GOT3 (cell line): ENCODE results near the gene KLF15.

Experiments used
- DNase-seq: peaks from one replicate; lab custom pipeline; 2025; ENCODE audit warnings: mixed read lengths; lab: John Stamatoyannopoulos, UW

KLF15 gene

DNA sequence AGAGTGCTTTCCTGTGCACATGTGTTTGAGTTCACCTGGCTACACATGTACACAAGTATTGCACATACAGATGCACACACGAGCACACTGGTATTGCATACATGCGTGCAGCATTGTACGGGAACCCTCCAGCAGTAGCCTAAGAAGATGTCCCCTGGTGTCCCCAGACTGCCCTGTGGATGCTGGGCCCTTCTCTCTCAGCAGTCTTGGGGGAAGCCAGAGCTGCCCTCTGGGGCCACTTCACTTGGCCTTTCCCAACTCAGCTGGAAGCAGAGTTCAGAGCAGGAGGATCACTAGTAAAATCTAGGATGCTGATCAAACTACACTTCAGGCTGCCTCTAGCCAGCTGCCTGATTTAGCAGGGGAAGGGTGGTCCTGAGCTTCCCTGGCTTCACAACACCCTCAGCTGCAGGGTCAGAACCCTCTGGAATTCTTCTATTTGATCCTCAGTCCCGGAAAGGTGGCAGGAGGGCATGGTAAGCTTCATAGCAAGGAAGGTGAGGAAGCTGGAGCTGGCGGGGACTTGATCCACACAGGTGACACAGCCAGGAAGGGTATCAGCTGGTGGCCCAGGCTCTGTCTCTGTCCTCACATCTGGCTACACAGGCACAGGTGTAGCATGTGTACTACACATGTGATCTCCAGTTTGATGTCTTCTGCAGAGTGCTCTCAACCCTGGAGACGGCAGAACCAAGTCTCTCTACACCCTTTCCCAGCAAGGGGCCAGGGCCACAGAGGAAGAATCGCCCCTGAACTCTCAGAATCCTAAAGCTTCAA is 36.5 kb downstream of the KLF15 start:
- no peak for DNase-seq

DNA sequence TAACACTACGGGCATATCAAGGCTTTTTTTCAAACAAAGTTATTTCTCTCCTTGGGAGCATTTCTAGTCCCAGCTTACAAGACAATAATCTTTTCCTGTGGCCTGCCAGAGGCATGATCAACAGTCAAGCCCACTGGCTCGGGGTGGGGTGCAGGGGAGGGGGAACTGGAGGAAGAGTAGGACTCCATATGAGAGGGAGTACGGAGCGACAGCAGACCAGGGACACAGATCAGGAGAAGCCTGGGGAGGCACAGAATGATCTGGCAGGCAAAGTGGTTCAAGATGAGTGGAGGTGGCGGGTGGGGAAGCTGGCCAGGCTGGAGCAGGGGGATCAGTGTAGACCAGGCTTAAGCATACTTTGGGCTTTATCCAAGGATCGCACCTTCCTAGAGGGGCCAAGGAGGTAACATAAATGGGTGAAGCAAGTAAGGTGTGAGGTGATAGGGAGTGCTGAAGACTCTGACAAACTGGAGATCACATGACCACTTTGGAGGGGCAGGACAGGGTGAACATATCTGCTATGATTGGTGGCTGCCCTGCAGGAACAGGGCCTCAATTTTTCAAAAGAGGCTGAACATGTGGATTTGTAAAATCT is 37.4 kb downstream of the KLF15 start:
- DNase-seq: no peak

DNA sequence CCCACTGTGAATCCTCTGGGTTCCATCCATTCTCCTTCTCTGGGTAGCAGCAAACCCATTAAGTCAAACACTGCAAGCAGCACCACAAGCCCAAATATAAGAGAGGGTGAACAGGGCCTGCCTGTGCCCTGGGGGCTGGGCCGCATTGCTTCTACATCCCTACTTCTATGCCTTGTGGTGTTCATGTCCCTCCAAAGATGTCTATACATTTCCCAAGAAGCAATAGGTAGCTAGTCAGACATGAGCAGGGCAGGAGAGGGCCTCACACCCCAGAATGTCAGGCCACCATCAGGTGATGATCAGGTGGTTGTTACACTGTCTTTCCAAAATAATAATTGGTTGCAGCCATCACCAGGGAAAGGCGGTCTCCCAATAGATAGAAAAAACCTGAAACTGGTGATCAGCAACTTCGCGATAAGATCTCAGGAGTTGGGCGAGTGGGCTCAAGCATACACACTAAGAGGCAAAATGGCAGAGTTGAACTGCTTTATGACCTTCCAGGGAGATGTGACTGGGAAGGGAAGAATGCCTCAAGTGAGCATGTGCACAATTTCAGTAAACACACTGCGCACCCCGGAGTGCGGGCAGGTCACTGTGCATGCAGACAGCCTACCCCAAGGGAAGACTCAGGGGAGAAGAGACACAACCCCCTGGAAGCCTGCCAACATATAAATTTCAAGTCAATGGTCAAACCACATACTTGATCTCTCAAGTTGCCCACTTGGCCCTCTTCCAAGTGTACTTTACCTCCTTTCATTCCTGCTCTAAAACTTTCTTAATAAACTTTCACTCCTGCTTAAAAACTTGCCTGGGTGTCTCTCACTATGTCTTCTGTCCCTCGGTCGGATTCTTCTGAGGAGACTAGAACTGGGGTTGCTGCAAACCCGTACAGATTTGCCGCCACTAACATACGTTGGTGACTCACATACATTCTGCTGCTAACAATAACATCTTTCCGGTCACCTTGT is 39.9 kb downstream of the KLF15 start:
- DNase-seq: no peak

DNA sequence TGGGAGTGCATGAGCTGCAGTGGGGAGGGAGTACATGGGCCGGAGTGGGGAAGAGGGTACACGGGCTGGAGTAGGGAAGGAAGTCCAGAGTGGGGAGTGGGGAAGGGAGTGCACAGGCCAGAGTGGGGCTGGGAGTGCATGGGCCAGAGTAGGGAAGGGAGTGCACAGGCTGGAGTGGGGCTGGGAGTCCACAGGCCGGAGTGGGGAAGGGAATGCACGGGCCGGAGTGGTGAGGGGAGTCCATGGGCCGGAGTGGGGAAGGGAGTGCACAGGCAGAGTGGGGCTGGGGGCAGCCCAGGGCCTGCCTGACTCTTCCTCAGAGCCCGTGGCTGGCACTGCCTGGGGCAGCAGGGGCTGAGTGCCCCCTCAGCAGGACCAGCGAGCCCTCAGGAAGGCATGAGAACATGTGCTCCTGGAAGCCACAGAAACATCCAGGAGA is 40.7 kb downstream of the KLF15 start:
- DNase-seq: no peak

DNA sequence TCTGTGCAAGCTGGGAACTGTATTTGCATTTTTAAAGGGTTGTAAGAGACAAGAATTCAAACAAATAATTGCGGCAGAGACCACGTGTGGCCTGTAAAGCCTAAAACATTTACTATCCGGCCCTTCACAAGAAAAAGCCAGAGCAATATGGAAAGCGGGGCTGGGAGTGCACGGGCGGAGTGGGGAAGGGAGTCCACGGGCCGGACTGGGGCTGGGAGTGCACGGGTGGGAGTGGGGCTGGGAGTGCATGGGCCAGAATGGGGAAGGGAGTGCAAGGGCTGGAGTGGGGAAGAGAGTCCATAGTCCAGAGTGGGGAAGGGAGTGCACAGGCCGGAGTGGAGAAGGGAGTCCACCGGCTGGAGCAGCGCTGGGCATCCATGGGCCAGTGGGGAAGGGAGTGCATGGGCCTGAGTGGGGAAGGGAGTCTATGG is 41.2 kb downstream of the KLF15 start:
- DNase-seq: no peak

DNA sequence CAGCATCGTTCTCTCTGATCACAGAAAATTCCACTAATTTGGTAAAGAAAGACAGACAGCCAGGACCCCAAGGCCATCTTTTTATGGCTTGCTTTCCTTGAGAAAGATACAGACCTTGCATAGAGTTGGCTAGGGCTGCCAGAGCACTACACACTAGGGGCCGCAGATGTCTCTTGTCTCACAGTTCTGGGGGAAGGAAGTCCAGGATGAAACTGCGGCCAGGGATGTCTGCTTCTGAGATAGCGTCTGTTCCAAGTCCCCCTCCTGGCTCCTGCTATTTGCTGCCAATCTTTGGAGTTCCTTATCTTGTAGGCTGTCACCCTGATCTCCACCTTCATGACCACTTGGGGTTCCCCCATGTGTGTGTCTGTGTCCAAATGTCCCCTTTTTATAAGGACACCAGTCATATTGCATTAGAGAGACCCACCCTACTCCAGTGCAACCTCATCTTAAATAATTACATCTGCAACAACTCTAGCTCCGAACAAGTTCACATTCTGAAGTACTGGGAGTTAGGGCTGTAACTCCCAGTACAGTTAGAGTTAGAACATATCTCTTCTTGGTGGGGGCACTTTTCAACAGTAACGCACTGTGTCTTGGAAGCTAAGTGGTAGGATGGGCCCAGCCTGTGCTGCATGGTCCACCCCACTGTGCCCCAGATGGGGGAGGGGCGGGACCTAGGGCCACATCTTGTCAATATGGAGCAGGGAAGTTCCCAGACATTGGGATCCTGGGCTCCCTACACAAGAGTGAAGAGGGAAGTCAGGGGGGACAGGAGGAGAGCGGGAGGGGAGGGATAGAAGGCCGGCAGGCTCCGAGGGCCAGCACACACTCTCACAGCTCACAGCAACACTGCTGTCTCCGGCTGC is 42.2 kb downstream of the KLF15 start:
- DNase-seq: no peak

DNA sequence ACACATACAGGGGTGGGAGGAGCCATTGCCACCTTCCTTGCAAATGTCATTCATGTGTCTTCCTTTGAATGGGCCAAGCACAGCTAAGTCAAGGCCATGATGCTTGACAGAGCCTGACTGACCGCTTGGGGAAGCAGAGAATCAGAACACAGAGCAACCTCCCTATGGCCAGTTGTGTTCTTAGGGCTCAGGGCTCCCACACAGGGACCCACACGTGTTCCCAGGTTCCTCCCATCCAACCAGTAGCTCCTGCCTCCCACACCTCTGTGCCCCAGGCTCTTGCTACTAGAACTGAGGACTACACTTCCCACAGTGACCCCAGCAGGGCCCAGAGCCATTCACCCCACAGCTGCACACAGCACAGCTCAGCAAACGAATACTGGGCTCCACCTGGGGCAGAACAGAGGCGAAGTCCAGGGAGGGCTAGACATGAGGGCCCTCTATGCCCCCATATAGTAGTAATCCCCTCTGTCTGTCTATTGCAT is 42.9 kb downstream of the KLF15 start:
- DNase-seq: no peak

DNA sequence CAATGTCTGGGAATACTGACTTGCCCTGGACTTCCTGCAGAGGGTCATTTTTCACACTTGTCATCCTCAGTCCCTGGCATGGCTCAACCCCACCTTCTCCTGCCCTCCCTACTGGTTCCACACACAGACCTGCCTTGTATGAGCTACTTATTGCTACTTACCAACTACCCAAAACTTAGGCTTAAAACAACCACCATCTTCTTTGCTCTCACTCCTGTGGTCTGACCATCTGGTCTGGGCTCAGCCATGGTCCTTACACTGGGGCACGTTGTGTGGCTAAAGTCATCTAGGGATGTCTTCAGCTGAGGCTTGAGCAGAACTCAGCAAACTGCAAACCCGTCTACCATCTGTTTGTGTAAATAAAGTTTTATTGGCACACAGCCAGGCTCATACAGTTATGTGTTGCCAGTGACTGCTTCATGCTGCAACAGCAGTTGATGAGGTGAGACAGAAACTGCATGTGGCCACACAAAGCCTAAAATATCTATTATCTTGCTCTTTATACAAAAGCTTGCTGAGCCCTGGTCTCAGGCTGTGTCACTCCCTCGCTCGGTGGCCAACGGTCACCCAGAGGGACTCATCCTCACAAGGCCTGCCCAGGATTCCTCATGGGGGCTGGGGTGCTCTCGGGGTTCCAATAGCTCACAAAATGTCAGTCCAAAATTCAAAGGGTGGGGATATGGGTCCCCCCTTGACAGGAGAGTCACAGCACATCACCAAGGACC is 43.5 kb downstream of the KLF15 start:
- no peak for DNase-seq

DNA sequence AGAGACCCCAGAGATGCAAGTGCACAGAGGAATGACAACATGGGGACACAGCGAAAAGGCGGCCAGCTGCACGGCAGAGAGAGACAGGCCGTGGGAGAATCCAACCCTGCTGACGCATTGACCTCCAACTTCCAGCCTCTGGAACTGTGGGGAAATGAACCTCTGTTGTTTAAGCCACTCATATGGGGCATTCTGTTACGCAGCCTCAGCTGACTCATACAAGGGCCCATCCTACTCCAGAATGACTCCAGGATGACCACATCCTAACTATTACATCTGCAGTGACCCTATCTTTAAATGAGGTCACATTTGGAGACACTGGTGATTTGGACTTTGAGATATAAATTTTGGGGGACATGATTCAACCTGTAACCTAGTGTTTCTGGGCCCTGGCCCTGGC is 44.0 kb downstream of the KLF15 start:
- DNase-seq: no peak

DNA sequence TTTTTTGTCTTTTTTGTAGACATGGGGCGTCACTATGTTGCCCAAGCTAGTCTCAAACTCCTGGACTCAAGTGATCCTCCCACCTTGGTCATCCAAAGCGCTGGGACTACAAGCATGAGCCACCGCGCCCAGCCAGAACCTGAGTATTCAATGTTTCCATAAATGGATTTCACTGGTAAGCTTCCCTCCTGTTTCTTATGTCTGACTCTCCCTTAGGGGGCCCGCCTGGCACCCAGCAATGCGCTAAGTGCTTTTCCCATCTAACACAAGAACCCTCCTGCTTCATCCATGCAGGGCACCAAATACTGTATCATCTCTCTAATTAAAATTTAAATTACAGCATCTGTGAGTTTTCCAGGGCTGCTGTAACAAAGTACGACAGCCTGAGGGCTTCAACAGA is 44.9 kb downstream of the KLF15 start:
- no peak for DNase-seq

DNA sequence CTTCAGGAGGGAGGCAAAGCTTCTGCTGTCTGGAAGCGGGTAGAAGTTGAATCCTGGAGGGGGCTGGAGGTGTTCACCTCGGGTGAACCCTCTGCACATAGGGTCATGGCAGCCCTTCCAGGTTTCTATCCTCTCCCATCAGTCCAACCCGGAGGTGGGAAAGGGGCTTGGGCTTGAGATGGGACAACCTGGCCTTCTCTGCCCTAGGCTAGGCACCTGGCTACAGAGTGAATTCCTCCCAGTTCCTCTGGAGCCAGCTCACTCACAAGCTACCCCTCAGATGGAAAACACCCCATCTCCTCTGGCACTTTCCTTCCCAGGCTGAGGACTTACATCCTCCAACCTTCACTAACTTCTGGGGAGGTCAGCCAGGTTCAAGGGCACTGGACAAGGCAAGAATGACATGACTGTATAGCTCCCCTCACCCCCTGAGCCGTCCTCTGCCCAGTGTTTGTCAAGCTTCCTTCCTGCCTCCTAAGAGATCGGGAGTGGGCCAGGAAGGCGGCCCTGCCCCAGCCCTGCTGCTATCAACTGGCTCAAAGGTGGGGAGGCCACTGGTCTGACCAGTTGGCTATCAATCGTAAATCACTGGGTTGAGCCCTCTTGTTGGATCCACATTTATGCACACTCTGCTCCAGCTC is 45.8 kb downstream of the KLF15 start:
- no peak for DNase-seq

DNA sequence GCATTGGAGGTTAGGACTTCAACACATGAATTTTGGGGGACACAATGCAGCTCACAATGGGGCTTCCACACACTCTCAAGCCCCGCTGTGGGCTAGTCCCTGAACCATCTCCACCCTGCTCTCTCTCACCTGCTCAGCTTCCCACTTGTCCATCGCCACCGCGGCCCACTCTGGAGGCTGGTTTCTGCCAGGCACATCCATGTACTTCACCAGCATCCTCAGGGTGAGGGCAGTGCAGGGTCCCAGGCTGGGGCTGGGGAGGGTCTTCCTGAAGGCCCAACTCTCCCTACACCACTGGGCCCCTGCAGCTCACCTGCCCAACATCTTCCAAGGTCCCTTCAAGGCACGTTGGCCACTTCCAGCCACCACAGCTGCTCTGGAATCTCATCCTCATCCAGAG is 46.4 kb downstream of the KLF15 start:
- no peak for DNase-seq

DNA sequence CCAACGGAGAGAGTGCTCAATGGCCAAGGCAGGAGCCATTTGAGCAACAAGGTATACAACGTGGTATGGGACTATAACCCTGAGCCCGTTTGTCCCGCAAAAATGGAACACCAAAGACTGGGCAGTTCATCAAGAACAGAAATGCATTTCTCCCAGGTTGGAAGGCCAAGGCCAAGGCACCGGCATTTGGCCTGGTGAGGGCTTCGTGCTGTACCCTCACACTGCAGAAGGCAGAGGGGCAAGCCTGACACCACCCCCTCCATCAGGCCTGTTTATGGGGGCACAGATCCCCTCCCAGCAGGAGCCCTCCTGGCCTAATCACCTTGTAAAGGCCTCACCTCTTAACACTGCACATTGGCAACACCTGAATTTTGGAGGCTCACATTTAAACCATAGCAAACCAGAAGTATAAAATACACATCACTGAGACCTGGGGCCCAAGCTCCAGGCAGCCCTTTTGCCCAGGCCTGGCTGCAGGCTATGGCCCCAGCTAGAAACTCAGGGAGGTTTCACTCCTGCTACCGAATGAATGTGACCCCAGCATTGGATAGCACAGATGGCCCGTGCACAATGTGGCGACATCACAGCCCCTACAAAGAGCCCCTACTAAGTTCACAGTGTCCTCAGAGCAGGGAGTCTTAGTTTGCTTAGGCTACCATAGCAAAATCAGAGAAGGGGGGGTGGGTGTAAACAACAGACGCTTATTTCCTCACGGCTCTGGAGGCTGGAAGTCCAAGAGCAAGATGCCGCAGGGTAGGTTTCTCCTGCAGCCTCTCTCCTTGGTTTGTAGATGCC is 47.1 kb downstream of the KLF15 start:
- DNase-seq: no peak

DNA sequence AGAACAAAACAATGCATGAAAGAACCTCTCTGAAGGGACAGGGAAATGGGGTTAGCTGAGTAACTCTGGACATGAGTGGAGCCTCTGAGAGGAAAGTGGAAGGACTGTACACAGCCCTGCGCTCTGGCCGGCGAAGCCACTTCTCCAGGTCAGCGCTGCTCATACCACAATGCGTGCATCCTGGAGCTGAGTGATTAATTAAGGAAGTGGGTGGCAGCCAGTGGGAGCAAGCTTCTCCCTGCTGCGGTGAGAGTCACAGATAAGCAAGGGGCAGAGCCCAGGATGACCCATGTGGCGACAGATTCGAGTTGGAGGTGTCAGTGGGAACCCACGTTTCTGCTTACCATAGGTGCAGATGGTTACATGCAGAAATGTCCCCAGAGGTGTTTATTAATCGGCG is 48.0 kb downstream of the KLF15 start:
- DNase-seq: no peak

DNA sequence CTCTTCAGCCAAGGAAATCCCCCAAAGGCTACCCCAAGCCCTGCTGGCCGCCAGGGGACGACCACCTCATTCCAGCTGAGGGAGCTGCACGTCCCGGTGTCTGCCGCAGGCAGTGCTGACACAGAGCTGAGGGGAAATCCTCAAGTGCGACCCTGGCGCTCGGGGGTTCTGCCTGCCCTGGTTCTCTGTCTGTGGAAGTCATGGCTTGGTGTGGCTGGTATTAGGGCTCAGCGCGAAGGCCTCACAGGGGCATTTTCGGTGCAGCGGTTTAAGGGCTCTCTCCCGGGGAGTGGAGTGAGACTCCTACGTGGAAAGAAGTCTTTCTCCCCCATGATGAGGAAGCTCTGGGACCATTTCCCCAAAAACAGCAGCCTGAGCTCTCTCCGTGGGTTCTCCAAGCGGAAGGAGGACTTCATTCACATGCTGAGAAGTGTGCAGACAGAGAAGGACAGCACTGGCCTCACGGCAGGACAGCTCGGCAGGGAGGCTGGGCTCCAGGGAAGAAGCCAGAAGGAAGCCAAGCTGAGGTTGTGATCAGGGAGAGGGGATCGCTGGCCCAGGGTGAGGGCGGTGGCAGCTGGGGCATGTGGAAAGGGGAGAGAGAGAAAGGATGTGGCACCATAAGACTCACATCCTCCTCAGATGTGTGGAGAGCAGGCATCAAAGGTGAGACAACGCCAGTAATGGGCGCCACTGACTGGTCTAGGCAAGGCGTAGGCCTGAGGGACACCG is 48.6 kb downstream of the KLF15 start:
- DNase-seq: no peak

DNA sequence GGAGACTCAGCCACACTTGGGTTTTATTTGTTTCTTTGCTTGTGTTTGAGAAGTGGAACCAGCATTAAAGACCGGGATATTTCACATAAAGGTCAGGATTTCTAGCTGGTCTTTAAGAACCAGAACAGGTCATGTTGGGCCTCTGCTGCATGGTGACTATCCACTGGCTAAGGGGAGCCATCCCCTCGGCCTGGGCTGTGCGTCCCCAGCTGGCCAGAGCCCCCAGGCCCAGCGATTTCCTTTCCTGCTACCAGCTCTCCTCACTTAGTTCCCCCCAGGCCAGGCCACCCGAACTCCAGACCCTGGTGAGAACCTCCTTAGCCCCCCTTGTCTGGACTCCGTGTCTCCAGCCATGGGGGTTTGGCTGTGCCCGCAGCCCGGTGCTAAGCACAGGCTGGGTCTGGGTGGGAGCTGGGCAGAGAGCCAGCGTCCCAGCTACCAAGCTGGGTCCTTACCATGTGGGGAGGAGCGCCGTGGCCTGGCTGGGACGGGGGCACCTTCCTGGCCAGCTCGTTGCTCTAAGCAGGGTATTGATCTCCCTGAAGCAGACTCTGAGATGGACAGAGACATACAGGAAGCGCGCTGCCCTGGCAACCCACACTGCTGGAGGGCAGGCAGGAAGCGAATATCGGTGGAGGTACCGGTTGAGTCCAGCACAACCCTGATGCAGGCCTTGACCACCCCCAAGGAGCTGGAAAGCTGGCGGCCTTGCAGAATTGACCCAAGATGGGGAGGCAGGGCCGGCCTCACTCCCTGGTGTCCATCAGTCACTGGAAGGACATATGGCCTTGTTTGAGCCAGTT is 49.4 kb downstream of the KLF15 start:
- DNase-seq: no peak

DNA sequence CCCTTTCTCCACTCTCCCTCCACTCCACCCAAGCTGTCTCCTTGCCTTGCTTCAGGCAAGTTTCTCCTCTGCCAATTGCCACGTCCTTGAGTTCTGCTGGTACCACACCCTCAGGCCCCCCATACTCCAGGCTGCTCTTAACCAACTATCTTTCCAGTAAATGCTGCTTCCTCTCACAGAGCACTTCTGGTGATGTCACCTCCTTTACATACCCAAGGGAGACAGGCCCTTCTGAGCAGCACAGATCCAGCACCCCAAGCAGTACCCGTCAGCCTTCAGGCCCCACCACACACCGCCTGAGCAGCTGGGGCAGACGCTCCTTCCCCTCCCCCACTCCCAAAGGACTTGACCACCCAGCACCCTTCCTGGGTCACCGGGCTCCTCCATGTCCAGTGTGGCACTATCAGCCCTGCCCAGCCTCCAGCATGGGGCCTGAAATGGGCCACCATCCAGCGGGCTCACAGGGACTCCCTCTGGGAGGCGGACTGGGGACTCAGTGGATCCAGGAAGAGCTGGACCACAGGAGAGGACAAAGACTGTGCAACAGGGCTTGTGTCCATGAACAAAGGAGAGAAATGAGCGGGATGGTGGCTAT is 50.2 kb downstream of the KLF15 start:
- no peak for DNase-seq

DNA sequence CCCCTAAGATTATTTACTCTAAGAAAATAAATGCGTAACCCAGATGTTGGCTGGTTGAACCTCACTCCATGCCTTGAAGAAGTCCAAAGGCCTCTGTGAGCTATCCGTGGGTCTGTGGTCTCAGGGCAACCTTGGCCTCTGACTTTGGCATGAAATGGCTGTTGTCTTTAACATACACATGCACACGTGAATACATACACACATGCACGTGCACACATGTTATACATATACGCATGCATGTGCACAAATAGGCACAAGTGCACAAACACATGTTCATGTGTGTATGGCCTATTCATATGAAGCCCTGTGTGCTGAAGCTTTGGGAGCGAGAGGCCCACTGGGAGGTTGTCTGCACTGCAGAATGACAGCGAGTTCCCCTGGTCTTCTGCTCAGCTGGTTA is 50.8 kb downstream of the KLF15 start:
- no peak for DNase-seq
